Activated naive CD4-positive, alpha-beta T cell treated with anti-CD3 and anti-CD28 coated beads for 36 hours (primary cell): ENCODE measurements around the gene FAM24A. TPM values are rescaled to one million over a fixed set of nuclear protein-coding genes. Genes with fewer than 3 reads are reported as not detected.
"Not testable (repeated sequence)": the region's sequence is repeated elsewhere in the genome, so short reads cannot be mapped to it uniquely, and the experiment has no call there.

Source experiments
- CTCF ChIA-PET: fragments of 350-600 bp; sonication (Branson Sonifier 250); formaldehyde crosslinking; loops from one replicate; lab custom pipeline; 2021; ENCODE audit warnings: antibody characterized with exemption; lab: Charles Lee
- DNase-seq: peaks from one replicate; pipeline ENCODE4 v3.0.0-alpha.2; 2020
- H3K27ac Mint-ChIP-seq: one replicate; pipeline ENCODE4 v1.8.0; 2021; ENCODE audit warnings: mild to moderate bottlenecking, mixed read lengths
- H3K27me3 Mint-ChIP-seq: one replicate; pipeline ENCODE4 v1.8.0; 2021; ENCODE audit warnings: low read depth, mixed read lengths
- H3K36me3 Mint-ChIP-seq: one replicate; pipeline ENCODE4 v1.8.0; 2021; ENCODE audit warnings: low read depth, mixed read lengths
- H3K4me1 Mint-ChIP-seq: one replicate; pipeline ENCODE4 v1.8.0; 2021; ENCODE audit warnings: low read depth, mixed read lengths
- H3K4me3 Mint-ChIP-seq: one replicate; pipeline ENCODE4 v1.8.0; 2021; ENCODE audit warnings: mild to moderate bottlenecking, moderate library complexity, mixed read lengths
- H3K9me3 Mint-ChIP-seq: one replicate; pipeline ENCODE4 v1.8.0; 2021; ENCODE audit warnings: mixed read lengths
- intact Hi-C: fragments of 100-400 bp; cut with micrococcal nuclease; formaldehyde crosslinking; loops from one replicate; pipeline ENCODE4 v1.15.1; 2023
- total RNA-seq, 2 experiments: library from RNA; stranded (reverse); gene quantifications; one replicate each; pipeline ENCODE4 v1.2.3, GENCODE V29; 2021

Gene FAM24A
- total RNA-seq, 2 experiments from 2014 or later = not detected

DNA sequence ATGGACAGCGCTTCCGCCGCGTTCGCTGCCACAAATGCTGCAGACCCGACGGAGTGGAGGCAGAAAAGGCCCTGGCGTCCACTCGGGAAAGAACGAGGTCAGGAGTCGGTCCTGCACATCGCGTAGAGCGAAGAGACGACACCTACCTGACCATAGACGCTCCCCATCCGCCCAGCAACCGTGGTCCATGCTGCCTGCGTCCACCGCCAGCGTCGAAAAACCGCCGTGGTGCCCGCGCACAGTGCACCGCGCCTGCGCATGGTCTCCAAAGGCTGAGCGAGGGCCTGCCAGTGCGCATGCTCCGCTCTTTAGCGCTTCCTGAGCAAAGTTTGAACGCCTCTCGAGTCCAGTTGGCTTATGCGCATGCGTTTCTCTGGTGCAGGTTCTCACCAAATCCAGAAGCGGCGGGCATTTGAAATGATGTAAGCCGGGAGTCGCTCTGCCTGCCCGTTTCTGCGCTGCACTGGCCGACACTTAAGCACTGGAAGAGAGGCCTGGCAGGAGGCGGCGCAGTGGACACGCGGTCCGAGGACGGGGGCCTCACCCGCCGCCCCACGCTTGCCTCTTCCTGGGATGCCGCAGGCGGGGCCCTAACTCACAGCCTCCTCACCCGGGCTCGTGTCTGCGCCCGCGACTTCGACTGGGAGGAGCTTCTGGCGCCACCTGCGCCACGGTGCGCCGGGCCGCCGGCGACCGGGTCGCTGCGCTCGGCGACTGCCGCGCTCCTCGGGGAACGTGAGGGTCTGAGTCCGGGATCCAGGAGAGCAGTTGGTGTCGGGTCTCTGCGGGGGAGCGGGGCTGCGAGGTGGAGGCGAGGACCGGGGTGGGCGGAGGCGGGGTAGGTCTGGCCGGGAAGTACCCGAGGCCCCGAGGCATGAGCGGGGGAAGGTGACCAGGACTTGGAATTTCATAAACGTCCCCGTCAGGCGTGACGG lies 30.8 kb upstream of the FAM24A start, which contains the start of gene FAM24B:
Gene FAM24B (minus strand): TSS at position 243 of the 935 bp plus-strand sequence. CDS start 29,066 bp downstream, outside the sequence.
- H3K9me3 Mint-ChIP-seq = no peaks in the 10 kb centered on the region
- intact Hi-C loops = loop anchor here (1.0 to 2.0 kb wide), 7 partner anchors 33 to 505 kb away; partner anchors contain the start of genes BUB3, C10orf88, IKZF5 and PLEKHA1
- H3K27ac Mint-ChIP-seq = peak within 1 kb of the TSS; percentile 90
- peaks cover 45% of the 10 kb centered on the region for H3K4me1 Mint-ChIP-seq
- peaks cover 36% of the 10 kb centered on the region for H3K36me3 Mint-ChIP-seq
- CTCF ChIA-PET = no interaction called here
- peak within 1 kb of the TSS; percentile 82 for H3K4me3 Mint-ChIP-seq
- peak; percentile 95 for DNase-seq
- H3K27me3 Mint-ChIP-seq = peaks cover 3% of the 10 kb centered on the region

DNA sequence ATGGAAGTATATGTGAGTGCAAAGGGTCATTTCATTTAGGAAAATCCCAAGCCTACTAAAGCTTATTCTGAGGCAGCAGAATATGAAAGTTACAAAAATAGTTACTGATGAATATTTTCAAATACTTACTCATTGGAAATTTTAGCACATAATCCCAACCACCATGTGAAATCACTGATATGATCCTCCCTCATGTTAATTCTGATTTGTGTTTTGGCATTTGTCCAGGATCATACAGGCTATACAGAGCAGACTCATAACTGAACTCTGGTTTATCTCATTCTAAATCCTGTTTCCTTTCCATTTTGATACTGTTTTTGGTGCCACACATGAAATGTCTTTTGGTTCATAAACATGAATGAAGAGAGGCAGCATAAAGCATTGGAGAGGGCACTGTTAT lies 27.6 kb upstream of the FAM24A start:
- CTCF ChIA-PET = no interaction called here
- Mint-ChIP-seq H3K9me3 (no peaks in the 10 kb centered on the region), H3K4me1 (peaks cover 32% of the 10 kb centered on the region), H3K36me3 (peaks cover 27% of the 10 kb centered on the region), H3K27me3 (peaks cover 3% of the 10 kb centered on the region), H3K4me3 (no peak overlapping the region), H3K27ac (no peak overlapping the region)
- intact Hi-C loops = no loop called here
- no peak for DNase-seq

DNA sequence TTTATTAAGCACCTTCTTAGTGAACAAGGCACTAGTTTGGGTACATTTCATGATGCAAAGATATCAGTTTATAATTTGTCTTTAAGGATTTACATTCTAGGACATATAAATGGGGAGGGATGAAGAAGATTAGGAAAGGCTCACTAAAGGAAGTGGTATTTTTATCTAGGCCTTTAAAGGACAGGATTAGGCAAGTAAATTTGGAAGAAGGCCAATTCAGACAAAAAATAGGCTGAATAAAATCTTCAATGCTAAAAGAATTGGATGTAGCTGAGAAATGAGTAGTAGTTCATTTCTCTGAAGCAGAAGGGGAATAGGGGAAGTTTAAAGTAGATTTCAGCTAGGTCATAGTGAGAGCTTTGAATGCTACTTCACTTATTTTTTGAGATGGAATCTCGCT lies 26.2 kb upstream of the FAM24A start:
- Mint-ChIP-seq H3K27ac (no peak overlapping the region), H3K36me3 (peaks cover 25% of the 10 kb centered on the region)

DNA sequence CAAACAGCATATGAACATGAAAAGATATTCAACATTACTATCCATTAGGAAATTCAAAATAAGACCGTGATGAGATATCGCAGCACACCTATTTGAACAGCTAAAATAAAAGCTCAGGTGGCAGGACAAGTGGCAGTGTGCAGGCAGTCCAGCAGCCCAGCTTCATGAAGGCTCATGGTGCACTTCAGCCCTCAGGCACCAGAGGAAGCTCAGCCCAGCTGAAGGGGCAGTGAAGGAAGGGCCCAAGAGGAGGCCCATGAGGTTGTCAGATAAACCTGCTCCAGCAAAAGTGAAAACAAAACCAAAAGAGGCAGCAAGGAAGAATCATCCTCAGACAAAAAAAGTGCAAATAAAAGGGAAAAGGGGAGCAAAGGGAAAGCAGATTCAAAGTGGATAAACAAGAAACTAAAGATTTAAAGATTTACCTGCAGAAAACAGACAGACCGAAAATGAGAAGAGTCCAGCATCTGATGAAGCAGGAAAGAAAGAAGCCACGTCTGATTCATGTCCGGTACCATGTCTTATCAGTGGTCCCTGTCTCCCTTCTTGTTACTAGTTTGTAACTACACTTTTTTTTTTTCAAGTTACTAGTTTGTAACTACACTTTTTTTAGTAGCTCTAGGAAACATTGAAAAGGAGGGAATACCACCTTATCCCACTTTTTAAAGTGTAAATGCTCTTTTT lies 16.0 kb upstream of the FAM24A start:
- H3K36me3 Mint-ChIP-seq = peaks cover 15% of the 10 kb centered on the region
- no peaks in the 10 kb centered on the region for H3K27me3 Mint-ChIP-seq
- peaks cover 3% of the 10 kb centered on the region for H3K4me1 Mint-ChIP-seq
- H3K9me3 Mint-ChIP-seq = peaks cover 1% of the 10 kb centered on the region
- H3K27ac Mint-ChIP-seq = no peak overlapping the region
- CTCF ChIA-PET = no interaction called here
- DNase-seq = no peak
- intact Hi-C loops = no loop called here
- no peak overlapping the region for H3K4me3 Mint-ChIP-seq

More for the DNA sequence above, 26.2 kb upstream of the FAM24A start:
- intact Hi-C loops = no loop called here
- DNase-seq = no peak
- Mint-ChIP-seq H3K4me3 (no peak overlapping the region), H3K9me3 (no peaks in the 10 kb centered on the region), H3K27me3 (peaks cover 3% of the 10 kb centered on the region), H3K4me1 (peaks cover 19% of the 10 kb centered on the region)
- CTCF ChIA-PET = no interaction called here

DNA sequence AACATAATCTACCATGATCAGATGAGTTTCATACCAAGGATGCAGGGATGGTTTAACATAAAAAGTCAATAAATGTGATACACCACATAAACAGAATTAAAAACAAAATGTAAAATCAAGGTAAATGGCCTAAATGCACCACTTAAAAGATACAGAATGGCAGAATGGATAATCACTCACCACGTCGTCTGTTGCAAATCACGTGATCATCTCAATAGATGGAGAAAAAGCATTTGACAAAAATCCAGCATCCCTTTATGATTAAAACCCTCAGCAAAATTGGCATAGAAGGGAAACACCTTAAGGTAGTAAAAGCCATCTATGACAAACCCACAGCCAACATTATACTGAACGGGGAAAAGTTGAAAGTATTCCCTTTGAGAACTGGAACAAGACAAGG lies 6.5 kb upstream of the FAM24A start:
- CTCF ChIA-PET, H3K36me3 Mint-ChIP-seq, H3K4me1 Mint-ChIP-seq, DNase-seq, H3K27ac Mint-ChIP-seq, intact Hi-C loops, H3K4me3 Mint-ChIP-seq: not testable (repeated sequence)
- Mint-ChIP-seq H3K9me3 (peaks cover 11% of the 10 kb centered on the region), H3K27me3 (peaks cover 30% of the 10 kb centered on the region)

DNA sequence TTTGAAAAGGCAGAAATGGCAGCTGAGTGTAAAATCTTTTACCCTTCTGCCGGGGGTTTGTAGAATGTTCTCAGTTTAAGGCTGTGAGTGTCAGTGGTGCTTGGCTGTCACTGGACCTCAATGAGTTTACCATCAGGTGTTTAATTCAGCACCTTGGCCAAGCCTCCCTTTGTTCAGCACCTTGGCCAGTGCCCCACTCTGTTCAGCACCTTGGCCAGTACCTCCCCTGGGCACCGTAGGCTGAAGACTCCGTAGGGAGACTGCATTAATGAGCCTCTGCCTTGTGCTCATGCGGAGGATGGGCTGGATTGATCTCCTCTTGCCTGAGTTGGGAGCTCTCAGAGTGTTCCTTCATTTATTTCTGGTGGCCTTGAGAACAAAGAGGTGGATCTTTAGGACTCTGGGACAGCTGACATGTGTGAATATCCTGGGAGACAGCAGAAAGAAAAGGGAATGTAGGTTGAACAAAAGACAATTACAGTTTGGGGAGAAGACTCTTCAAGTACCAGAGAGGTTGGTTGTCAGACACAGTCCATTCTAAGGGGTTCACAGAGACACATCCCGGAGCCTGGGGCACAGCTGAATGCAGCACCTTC lies 1.6 kb downstream of the FAM24A start:
- Mint-ChIP-seq H3K27ac (no peak overlapping the region), H3K27me3 (peaks cover 8% of the 10 kb centered on the region), H3K36me3 (peaks cover 2% of the 10 kb centered on the region), H3K4me1 (no peaks in the 10 kb centered on the region), H3K9me3 (no peaks in the 10 kb centered on the region), H3K4me3 (no peak overlapping the region)
- DNase-seq = peak; percentile 74
- intact Hi-C loops = loop anchor here (2.0 kb wide), 1 partner anchor 33 kb away; the partner anchor contains the start of gene FAM24B
- CTCF ChIA-PET = no interaction called here

DNA sequence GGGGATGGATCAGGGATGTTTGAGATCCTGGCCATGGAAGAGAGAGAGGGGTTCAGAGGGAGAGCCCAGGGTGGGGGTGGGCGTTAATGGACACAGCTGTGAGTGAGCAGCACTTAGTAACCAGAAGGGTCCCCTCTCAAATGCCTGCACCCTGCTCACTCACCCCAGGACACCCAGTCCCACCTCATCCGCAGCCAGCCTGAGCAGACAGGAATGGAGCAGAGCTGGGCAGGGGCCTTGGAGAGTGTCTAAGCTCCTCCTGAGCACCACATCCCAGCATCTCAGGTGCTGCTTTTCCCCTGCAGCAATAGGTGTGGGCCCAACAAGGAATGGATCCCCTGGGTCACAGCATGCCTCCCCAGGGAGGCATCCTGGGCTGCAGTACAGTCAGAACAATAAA lies 5.3 kb downstream of the FAM24A start:
- H3K9me3 Mint-ChIP-seq = no peaks in the 10 kb centered on the region
- intact Hi-C loops = no loop called here
- H3K4me3 Mint-ChIP-seq = no peak overlapping the region
- CTCF ChIA-PET = no interaction called here
- peaks cover 2% of the 10 kb centered on the region for H3K36me3 Mint-ChIP-seq
- DNase-seq = no peak
- H3K27ac Mint-ChIP-seq = no peak overlapping the region
- H3K4me1 Mint-ChIP-seq = no peaks in the 10 kb centered on the region
- peaks cover 7% of the 10 kb centered on the region for H3K27me3 Mint-ChIP-seq

DNA sequence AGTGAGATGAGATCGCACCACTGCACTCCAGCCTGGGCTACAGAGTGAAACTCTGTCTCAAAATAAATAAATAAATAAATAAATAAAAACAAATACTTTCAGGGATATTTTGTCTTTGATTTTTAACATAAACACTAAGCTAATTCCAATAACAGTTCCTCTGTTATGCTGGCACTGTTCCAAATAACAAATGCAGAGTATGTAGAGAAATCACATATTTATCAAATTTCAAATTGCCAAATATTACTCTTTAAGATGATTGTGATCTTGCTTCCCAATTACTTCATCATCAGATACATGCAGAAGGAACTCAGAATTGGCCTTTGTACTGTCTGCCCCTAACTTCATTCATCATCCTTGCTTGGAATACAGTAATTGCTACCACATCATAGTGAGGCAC lies 19.7 kb downstream of the FAM24A start:
- Mint-ChIP-seq H3K27ac (no peak overlapping the region), H3K4me3 (no peak overlapping the region), H3K4me1 (no peaks in the 10 kb centered on the region), H3K9me3 (no peaks in the 10 kb centered on the region), H3K27me3 (no peaks in the 10 kb centered on the region), H3K36me3 (peaks cover 7% of the 10 kb centered on the region)
- DNase-seq = no peak
- intact Hi-C loops = no loop called here
- CTCF ChIA-PET = no interaction called here

DNA sequence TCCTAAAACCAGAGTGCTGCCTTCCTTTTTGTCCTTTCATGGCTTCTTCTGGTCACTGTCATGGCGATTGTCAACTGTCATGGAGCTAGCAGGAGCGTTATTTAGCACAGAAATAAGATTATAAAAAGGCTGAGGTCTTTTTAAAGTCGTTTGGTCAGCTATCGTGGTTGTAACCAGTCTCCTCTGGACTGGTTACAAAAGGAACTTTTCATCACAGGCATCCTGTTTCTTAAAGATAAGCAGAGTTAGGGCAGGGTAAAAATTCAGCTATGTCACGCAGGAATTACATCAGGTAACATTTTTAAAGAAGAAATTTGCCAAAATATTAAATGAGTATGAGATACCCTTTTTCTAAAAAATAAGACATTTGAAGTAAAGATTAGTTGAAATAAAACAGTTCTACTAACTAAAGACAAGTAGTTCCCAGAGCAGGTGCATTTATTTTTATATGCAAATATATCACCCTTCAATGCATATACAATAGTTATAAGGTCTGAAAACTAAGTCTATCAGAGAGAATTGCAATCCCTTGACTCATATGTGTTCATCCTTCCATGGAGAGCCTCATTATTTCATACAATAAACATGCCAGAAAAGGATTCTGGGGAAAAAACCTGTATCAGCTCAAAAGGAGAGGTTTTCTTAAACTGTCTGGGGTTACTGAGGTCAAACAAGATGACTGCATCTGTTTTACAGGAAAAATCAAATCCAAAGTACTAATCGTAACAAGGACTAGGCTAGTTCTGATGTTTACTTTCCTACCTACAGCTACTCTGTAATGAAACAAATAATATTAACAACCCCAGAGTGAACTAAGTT lies 20.9 kb downstream of the FAM24A start:
- intact Hi-C loops = no loop called here
- CTCF ChIA-PET = interaction anchor here (0.6 to 0.7 kb wide), 2 partner anchors 14 to 716 kb away, joined by 3 read pairs; no protein-coding TSS in a partner anchor
- no peak overlapping the region for H3K27ac Mint-ChIP-seq
- H3K4me1 Mint-ChIP-seq = no peaks in the 10 kb centered on the region
- no peaks in the 10 kb centered on the region for H3K27me3 Mint-ChIP-seq
- no peaks in the 10 kb centered on the region for H3K9me3 Mint-ChIP-seq
- DNase-seq = no peak
- H3K36me3 Mint-ChIP-seq = peaks cover 11% of the 10 kb centered on the region
- H3K4me3 Mint-ChIP-seq = no peak overlapping the region

DNA sequence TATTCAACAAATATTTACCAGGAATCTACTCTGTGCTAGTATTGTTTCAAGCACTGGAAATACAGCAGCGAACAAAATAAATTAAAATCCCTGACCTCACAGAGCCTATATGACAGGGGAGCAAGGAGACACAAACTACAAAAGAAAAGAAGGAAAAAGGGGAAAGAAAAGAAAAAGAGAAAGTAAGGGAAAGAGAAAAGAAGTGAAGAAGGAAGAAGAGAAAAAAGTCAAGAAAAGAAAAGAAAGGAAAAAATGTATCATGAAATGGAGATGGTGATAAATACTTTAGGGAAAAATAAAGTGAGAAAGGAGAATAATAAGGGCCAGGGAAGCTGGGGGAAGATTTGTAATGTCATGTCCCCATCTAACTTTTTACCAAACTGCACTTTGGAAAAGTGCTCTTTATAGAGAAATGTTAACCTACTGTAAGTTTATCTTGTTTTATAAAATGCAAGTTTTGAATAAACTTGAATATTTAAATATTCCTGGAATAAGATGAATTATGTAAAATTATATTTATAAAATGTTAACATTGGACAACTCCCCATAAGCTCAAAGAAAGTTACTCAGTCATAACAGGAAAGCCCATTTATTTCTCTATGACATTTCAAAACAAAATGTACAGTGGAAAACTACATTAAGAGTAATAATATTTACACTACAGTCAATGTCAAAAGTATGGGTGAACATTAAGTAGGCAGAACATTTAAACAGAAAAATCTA lies 28.9 kb downstream of the FAM24A start:
- CTCF ChIA-PET = no interaction called here
- DNase-seq = no peak
- intact Hi-C loops = no loop called here
- Mint-ChIP-seq H3K27ac (no peak overlapping the region), H3K9me3 (no peaks in the 10 kb centered on the region), H3K4me3 (no peak overlapping the region), H3K27me3 (no peaks in the 10 kb centered on the region), H3K4me1 (peaks cover 5% of the 10 kb centered on the region), H3K36me3 (peaks cover 38% of the 10 kb centered on the region)

DNA sequence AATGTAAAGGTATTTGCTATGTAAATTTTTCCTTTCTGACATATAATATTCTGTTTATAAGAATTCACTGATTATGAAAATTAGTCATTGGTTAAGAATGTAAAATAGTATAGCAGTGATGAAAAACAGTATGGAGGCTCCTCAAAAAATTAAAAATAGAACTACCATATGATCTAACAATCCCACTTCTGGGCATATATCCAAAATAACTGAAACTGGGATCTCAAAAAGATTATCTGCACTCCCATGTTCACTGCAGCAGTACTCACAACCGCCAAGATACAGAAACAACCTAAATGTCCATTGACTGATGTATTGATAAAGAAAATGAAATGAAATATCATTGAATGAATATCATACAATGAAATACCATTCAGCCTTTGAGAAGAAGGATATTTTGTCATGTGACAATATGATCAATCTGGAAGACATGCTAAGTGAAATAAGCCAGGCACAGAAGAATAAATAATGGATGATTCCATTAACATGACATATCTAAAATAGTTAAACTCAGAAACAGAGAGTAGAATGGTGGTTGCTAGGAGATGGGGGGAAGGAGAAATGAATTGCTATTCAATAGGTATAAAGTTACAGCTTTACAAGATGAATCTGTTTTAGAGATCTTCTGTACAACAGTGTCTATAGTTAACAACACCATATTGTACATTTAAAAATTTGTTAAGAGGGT lies 29.6 kb downstream of the FAM24A start:
- H3K4me3 Mint-ChIP-seq = no peak overlapping the region
- H3K27me3 Mint-ChIP-seq = no peaks in the 10 kb centered on the region
- H3K9me3 Mint-ChIP-seq = no peaks in the 10 kb centered on the region
- H3K36me3 Mint-ChIP-seq = peaks cover 35% of the 10 kb centered on the region
- no peak for DNase-seq
- peaks cover 5% of the 10 kb centered on the region for H3K4me1 Mint-ChIP-seq
- CTCF ChIA-PET = interaction anchor here (0.6 kb wide), 1 partner anchor 50 kb away, joined by 3 read pairs; no protein-coding TSS in a partner anchor
- no peak overlapping the region for H3K27ac Mint-ChIP-seq
- intact Hi-C loops = no loop called here
